AG09319 (cell line): ENCODE data around the gene UGT2A1.
A peak's percentile ranks its signal among the peaks of the same experiment; 100 is the strongest.

Source experiments
- DNase-seq: peaks from one replicate; pipeline ENCODE4 v3.0.0-alpha.2; 2010; ENCODE audit warnings: low read depth; ENCODE audit errors: extremely low read depth
- CTCF ChIP-seq: IDR thresholded peaks from 2 replicates; pipeline ENCODE4 v1.5.1; 2011; ENCODE audit warnings: low read depth, mild to moderate bottlenecking, inconsistent platforms, low read length, moderate library complexity

The UGT2A1 gene

DNA sequence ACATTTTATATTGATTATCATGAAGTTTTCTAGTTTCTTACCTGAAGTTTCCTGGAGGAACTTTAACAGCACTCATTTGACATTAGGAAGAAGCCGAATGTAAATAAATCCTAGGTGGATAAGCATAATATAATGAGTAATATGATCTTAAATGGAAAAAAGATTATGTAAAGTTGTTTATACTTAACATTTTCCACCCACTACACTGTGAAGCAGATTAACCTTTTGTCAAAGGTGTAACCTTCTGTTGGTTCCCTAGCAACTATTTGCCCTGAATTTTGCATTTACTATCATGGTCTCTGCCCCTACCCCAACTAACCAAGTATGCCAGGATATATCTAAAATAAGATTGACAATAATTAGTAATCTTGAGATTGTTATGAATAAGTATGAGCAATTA lies at the start of gene UGT2A1:
TSS of gene UGT2A1 (minus strand) at position 101 of the 400 bp plus-strand sequence. CDS start 5,603 bp downstream, outside the sequence.
- DNase-seq: no peak
- TF ChIP-seq CTCF: no peak

GRCh38 chr4:69702201-69702600 lies 49.2 kb upstream of the UGT2A1 start:
- no peak for DNase-seq
- no peak for TF ChIP-seq CTCF

- no peak for DNase-seq
- TF ChIP-seq CTCF: no peak
Observed at GRCh38 chr4:69701696-69702095, 48.6 kb upstream of the UGT2A1 start.

- no peak for DNase-seq
- no peak for TF ChIP-seq CTCF
Observed at GRCh38 chr4:69697536-69698242, 44.6 kb upstream of the UGT2A1 start.

DNA sequence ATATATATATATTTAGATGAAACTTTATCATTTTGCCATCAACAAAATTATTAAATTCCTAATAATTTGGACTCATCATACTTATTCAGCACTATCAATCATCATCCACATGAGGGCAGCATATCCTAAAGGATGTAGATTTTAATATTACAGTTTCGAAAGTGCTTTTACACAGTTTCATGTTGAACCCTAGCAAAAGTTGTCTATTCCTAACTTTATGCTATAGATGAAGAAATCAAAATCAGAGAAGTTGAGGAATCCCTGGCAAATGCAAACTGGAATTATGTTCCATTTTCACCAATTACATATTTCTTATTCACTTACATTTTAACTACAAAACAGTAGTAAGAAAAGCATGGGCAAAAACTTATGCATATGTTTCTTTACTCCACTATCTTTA lies 36.6 kb upstream of the UGT2A1 start:
- TF ChIP-seq CTCF: peak; percentile 50
- no peak for DNase-seq

- DNase-seq: no peak
Observed at GRCh38 chr4:69684804-69685203, 31.8 kb upstream of the UGT2A1 start.

More at GRCh38 chr4:69684804-69685203, 31.8 kb upstream of the UGT2A1 start:
- no peak for TF ChIP-seq CTCF
